Caco-2 (cell line): ENCODE measurements around the gene HNRNPR. TPM values are rescaled to one million over a fixed set of nuclear protein-coding genes. Genes with fewer than 3 reads are reported as not detected.

ENCODE experiments used
- BruUV-seq: library from RNA; stranded (reverse); fragments of 400-500 nt; replicated peaks from 2 replicates; lab custom pipeline; 2021; lab: Mats Ljungman, UMichigan
- CTCF ChIA-PET: fragments of 300-600 bp; sonication (Branson Sonifier 250); formaldehyde crosslinking; loops from one replicate; lab custom pipeline; 2022; ENCODE audit warnings: antibody characterized with exemption; lab: Charles Lee
- POLR2A ChIA-PET: fragments of 300-600 bp; sonication (Branson Sonifier 250); formaldehyde crosslinking; loops from one replicate; lab custom pipeline; 2022; ENCODE audit warnings: antibody characterized with exemption; lab: Charles Lee
- DNase-seq, 2 experiments: peaks; one replicate each; pipeline versions ENCODE4 v3.0.0 to v3.0.0-alpha.2; 2020 to 2022
- H3K27me3 ChIP-seq: replicated peaks from 2 replicates; pipeline ENCODE4 v1.6.0; 2011; ENCODE audit warnings: low read length; ENCODE audit not compliant: control insufficient read depth, insufficient read depth
- H3K36me3 ChIP-seq: 2 replicates; pipeline ENCODE4 v1.5.1; 2011; ENCODE audit warnings: low read length; ENCODE audit not compliant: control insufficient read depth, insufficient read depth
- H3K4me1 ChIP-seq: fragments of 250-450 bp; sonication (Bioruptor Pico); 2 replicates; pipeline ENCODE4 v1.5.1; 2020; ENCODE audit warnings: mild to moderate bottlenecking
- H3K4me3 ChIP-seq: 2 replicates; pipeline ENCODE4 v1.5.1; 2011; ENCODE audit warnings: low read depth, mild to moderate bottlenecking, control low read depth, low read length
- H3K9me3 ChIP-seq: fragments of 250-450 bp; sonication (Bioruptor Pico); 2 replicates; pipeline ENCODE4 v1.5.1; 2020; ENCODE audit warnings: mild to moderate bottlenecking, moderate library complexity
- H3K27ac Mint-ChIP-seq: one replicate; pipeline ENCODE4 v1.8.0; 2022; ENCODE audit warnings: mixed read lengths; ENCODE audit not compliant: unreplicated experiment
- H3K27me3 Mint-ChIP-seq: one replicate; pipeline ENCODE4 v1.8.0; 2022; ENCODE audit warnings: mixed read lengths; ENCODE audit not compliant: insufficient read depth, unreplicated experiment
- H3K36me3 Mint-ChIP-seq: one replicate; pipeline ENCODE4 v1.8.0; 2022; ENCODE audit warnings: mild to moderate bottlenecking, mixed read lengths; ENCODE audit not compliant: insufficient read depth, unreplicated experiment
- H3K4me1 Mint-ChIP-seq: one replicate; pipeline ENCODE4 v1.8.0; 2022; ENCODE audit warnings: low read depth, mixed read lengths; ENCODE audit not compliant: unreplicated experiment
- H3K4me3 Mint-ChIP-seq: one replicate; pipeline ENCODE4 v1.8.0; 2022; ENCODE audit warnings: mild to moderate bottlenecking, moderate library complexity, mixed read lengths; ENCODE audit not compliant: unreplicated experiment
- H3K9me3 Mint-ChIP-seq: one replicate; pipeline ENCODE4 v1.8.0; 2022; ENCODE audit warnings: mixed read lengths; ENCODE audit not compliant: unreplicated experiment
- intact Hi-C: fragments of 100-400 bp; cut with micrococcal nuclease; formaldehyde crosslinking; loops from one replicate; pipeline ENCODE4 v1.10.0; 2022; ENCODE audit not compliant: unreplicated experiment
- total RNA-seq: library from RNA; stranded (reverse); gene quantifications from 2 replicates; pipeline ENCODE4 v1.2.3, GENCODE V29; 2022
- TF ChIP-seq, protein P1 (sequence below), 2 experiments: fragments of 200-600 bp in 1 of 2; IDR thresholded peaks; 1 replicate in 1 of 2; 2 replicates in 1 of 2; pipeline versions ENCODE4 v1.5.1 to v1.8.0; 2011 to 2022; ENCODE audit warnings: antibody characterized with exemption in 1 of 2, control low read depth in 1 of 2, inconsistent platforms in 1 of 2, low read depth in 1 of 2, low read length in 1 of 2, mild to moderate bottlenecking in 1 of 2, moderate library complexity in 1 of 2; ENCODE audit not compliant: insufficient read depth in 1 of 2, severe bottlenecking in 1 of 2, unreplicated experiment in 1 of 2

The HNRNPR gene
- total RNA-seq, 1 experiment from 2014 or later: 183 TPM

DNA sequence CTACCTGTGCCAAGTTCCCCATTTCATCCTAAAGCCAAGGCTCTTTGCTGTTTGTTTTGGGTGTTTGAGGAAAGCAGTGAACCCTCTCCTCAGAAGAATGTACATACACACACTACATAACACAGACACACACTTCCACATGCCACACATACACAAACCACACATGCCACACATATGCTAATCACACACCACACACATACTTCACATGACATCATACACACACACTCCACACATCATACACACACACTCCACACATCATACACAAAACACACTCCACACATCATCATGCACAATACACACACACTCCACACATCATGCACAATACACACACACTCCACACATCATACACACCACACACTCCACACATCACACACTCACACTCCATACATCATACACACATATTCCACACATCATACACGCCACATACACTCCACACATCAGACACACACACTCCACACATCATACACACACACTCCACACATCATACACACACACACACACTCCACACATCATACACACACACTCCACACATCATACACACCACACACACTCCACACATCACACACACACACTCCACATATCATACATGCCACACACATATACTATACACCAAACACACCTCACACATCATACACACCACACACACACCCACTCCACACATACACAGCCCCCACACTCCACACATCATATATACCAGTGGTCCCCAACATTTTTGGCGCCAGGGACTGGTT, 48.2 kb upstream of the HNRNPR start:
- no peak for DNase-seq
- H3K4me1 ChIP-seq: no peaks in the 10 kb centered on the region
- TF ChIP-seq, protein P1, sequence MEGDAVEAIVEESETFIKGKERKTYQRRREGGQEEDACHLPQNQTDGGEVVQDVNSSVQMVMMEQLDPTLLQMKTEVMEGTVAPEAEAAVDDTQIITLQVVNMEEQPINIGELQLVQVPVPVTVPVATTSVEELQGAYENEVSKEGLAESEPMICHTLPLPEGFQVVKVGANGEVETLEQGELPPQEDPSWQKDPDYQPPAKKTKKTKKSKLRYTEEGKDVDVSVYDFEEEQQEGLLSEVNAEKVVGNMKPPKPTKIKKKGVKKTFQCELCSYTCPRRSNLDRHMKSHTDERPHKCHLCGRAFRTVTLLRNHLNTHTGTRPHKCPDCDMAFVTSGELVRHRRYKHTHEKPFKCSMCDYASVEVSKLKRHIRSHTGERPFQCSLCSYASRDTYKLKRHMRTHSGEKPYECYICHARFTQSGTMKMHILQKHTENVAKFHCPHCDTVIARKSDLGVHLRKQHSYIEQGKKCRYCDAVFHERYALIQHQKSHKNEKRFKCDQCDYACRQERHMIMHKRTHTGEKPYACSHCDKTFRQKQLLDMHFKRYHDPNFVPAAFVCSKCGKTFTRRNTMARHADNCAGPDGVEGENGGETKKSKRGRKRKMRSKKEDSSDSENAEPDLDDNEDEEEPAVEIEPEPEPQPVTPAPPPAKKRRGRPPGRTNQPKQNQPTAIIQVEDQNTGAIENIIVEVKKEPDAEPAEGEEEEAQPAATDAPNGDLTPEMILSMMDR (IDR thresholded peaks at IDR 0.05; ENCODE audit: insufficient read depth in 1 of 2, low read depth in 1 of 2, low read length in 1 of 2, severe bottlenecking in 1 of 2, unreplicated experiment in 1 of 2): no peak
- H3K4me1 Mint-ChIP-seq: no peaks in the 10 kb centered on the region
- no peaks in the 10 kb centered on the region for H3K27me3 Mint-ChIP-seq
- H3K27ac Mint-ChIP-seq: no peak overlapping the region
- no peaks in the 10 kb centered on the region for H3K9me3 ChIP-seq
- no peak overlapping the region for H3K4me3 ChIP-seq
- H3K36me3 Mint-ChIP-seq: no peaks in the 10 kb centered on the region
- ChIA-PET POLR2A (no interaction called here), CTCF (no interaction called here)
- H3K36me3 ChIP-seq: no peaks in the 10 kb centered on the region; the same call in 1 of the 2 replicates
- H3K27me3 ChIP-seq: no peaks in the 10 kb centered on the region
- H3K9me3 Mint-ChIP-seq: no peaks in the 10 kb centered on the region
- no peak overlapping the region for H3K4me3 Mint-ChIP-seq
- intact Hi-C loops: no loop called here
- no TSS peak for BruUV-seq

DNA sequence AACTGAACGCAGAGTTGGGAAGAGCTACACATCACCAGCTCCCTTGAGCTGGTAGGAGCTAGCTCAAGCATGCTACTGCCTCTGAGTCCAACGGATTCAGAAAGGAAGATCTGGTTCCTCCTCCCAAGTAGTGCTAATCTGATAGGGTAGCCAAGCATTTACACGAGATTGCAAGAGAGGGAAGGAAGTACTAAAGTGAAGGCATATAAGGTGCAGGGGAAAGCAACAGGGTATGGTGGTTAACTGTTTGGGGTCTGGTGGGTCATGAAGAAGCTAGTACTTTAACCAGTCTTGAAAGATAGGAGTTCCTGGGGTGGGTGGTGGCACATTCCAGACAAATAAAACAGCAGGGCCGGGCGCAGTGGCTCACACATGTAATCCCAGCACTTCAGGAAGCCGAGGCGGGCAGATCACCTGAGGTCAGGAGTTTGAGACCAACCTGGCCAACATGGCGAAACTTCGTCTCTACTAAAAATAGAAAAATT, 45.8 kb upstream of the HNRNPR start:
- BruUV-seq: no TSS peak
- Histone ChIP-seq H3K4me1 (no peaks in the 10 kb centered on the region), H3K27me3 (no peaks in the 10 kb centered on the region), H3K9me3 (no peaks in the 10 kb centered on the region), H3K36me3 (no peaks in the 10 kb centered on the region; the same call in 1 of the 2 replicates), H3K4me3 (no peak overlapping the region)
- Mint-ChIP-seq H3K36me3 (no peaks in the 10 kb centered on the region), H3K4me3 (no peak overlapping the region), H3K9me3 (no peaks in the 10 kb centered on the region), H3K27me3 (no peaks in the 10 kb centered on the region), H3K27ac (no peak overlapping the region), H3K4me1 (no peaks in the 10 kb centered on the region)
- CTCF ChIA-PET: no interaction called here
- intact Hi-C loops: no loop called here
- no peak for DNase-seq
- TF ChIP-seq, protein P1 (IDR thresholded peaks at IDR 0.05; ENCODE audit: insufficient read depth in 1 of 2, low read depth in 1 of 2, low read length in 1 of 2, severe bottlenecking in 1 of 2, unreplicated experiment in 1 of 2): no peak
- POLR2A ChIA-PET: no interaction called here

DNA sequence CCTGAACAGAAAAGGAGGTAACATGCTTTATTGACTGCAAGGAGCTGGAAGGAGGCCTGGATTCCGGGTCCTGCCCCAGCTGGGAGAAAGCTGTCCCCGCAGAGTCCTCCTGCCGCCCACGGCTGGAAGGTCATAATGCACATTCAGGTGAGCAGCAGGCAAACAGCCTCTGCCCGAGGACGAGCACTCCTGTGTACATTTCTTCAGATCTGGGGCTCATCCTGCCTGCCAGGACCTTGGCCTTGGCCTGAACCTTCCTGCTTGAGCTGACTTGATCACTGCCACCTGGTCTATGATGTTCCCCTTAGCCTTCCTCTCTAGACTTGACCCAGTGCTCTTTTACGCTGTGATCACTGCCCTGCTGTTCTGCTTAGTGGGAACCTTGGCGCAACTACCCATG, 43.4 kb upstream of the HNRNPR start:
- Histone ChIP-seq H3K36me3 (no peaks in the 10 kb centered on the region), H3K4me1 (no peaks in the 10 kb centered on the region), H3K4me3 (no peak overlapping the region), H3K9me3 (no peaks in the 10 kb centered on the region), H3K27me3 (no peaks in the 10 kb centered on the region)
- DNase-seq: no peak
- H3K36me3 Mint-ChIP-seq: no peaks in the 10 kb centered on the region
- no peak overlapping the region for H3K27ac Mint-ChIP-seq
- CTCF ChIA-PET: no interaction called here
- peaks cover 6% of the 10 kb centered on the region for H3K4me1 Mint-ChIP-seq
- TF ChIP-seq, protein P1 (IDR thresholded peaks at IDR 0.05; ENCODE audit: insufficient read depth in 1 of 2, low read depth in 1 of 2, low read length in 1 of 2, severe bottlenecking in 1 of 2, unreplicated experiment in 1 of 2): no peak
- H3K9me3 Mint-ChIP-seq: no peaks in the 10 kb centered on the region
- POLR2A ChIA-PET: no interaction called here
- intact Hi-C loops: no loop called here
- H3K27me3 Mint-ChIP-seq: no peaks in the 10 kb centered on the region
- BruUV-seq: no TSS peak
- H3K4me3 Mint-ChIP-seq: no peak overlapping the region
